Measurements from ENCODE around the gene ALG14. TPM values are rescaled to one million over a fixed set of nuclear protein-coding genes. Genes with fewer than 3 reads are reported as not detected.

ALG14 gene
- total RNA-seq, 1 donor from 2014 or later, result 0.92 TPM

DNA sequence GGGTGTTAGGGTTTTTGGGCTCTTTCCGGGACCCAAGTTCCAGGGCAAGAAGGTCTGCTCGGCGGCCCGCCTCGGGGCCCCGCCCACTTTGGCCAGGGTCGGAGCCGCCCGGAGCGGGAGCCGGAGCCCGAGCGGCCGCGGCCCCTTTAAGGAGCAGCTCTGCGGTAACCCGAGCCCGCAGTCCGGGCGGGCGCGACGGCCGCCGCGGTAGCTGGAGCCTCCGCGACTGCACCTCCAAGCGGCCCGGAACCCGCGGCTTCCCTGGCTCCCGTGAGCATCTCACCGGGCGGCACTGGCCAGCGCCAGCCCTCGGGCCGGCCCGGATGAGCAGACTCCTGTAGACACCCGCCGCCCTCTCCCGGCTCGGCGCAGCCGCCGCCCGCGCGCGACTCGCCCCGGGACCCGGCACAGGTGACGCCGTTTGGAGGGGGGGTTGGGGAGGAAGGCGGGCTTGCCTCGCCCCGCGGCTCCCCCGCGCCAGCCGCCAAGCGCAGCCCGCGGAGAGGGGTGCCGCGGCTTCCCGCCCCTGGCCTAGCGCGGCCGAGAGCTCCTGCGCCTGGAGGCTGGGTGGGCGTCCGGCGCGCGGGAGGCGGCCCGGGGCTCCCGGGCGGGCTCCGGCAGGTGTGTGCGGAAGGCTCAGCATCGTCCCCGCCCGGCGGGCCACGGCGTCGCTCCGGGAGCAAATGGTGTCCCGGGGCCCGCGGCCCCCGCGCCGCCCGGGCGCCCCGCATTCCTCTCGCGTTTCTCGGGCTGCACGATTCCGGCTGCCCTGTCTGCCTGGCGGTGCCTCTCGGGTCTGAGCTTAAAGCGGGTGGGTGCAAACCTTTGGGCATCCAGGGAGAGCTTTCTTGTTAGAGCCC is 44.7 kb upstream of the ALG14 start, which contains the start of gene TLCD4:
TSS of gene TLCD4 (plus strand) at position 149 of the 860 bp plus-strand sequence. CDS start 26,547 bp downstream, outside the sequence.
- H3K27me3 ChIP-seq (ENCODE audit: control insufficient read depth, insufficient read depth, low read length), result no peaks in the 10 kb centered on the region
- peak within 1 kb of the TSS; percentile 78 for H3K4me3 ChIP-seq (ENCODE audit: low read depth, low read length)
- H3K36me3 ChIP-seq (ENCODE audit: control insufficient read depth, insufficient read depth, low read length), result no peaks in the 10 kb centered on the region
- DNase-seq (ENCODE audit: low read depth), result no peak
- TF ChIP-seq, protein P1, sequence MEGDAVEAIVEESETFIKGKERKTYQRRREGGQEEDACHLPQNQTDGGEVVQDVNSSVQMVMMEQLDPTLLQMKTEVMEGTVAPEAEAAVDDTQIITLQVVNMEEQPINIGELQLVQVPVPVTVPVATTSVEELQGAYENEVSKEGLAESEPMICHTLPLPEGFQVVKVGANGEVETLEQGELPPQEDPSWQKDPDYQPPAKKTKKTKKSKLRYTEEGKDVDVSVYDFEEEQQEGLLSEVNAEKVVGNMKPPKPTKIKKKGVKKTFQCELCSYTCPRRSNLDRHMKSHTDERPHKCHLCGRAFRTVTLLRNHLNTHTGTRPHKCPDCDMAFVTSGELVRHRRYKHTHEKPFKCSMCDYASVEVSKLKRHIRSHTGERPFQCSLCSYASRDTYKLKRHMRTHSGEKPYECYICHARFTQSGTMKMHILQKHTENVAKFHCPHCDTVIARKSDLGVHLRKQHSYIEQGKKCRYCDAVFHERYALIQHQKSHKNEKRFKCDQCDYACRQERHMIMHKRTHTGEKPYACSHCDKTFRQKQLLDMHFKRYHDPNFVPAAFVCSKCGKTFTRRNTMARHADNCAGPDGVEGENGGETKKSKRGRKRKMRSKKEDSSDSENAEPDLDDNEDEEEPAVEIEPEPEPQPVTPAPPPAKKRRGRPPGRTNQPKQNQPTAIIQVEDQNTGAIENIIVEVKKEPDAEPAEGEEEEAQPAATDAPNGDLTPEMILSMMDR (IDR thresholded peaks at IDR 0.05; ENCODE audit: insufficient read depth, low read length, poor library complexity, severe bottlenecking), result no peak

DNA sequence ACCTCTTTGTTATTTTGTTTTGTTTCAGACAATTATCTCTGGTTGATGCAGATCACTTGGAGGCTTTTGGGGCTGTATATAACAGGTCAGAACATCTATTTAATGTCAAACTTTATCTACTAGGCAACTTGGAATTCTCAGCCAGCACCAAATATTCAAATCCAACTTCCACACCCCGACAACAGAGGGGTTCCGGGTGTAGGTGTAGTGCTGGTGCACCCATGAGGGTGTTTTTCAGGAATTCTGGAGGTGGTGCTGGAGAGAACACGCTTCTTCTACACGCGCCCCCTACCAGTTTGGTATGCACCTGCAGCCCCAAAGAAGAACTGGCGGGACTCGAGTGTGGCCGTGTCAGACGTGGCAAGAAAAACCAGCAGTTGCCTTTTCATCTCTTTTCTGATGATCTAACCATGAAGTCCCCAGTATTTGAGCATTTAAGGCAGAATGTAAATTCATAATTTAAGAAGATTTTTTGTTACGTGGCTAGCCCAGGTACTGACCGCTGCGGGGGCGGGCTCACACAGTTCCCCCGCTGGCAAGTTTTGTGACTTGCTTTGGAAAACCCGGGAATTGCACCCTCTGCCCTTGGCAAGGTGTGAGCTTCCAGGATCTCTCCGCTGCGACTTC is 43.9 kb upstream of the ALG14 start:
- TF ChIP-seq, protein P1 (IDR thresholded peaks at IDR 0.05; ENCODE audit: insufficient read depth, low read length, poor library complexity, severe bottlenecking), result peak; percentile 88
- peak; percentile 12 for DNase-seq (ENCODE audit: low read depth)
- no peaks in the 10 kb centered on the region for H3K27me3 ChIP-seq (ENCODE audit: control insufficient read depth, insufficient read depth, low read length)
- H3K4me3 ChIP-seq (ENCODE audit: low read depth, low read length), result peak overlapping the region; percentile 78
- no peaks in the 10 kb centered on the region for H3K36me3 ChIP-seq (ENCODE audit: control insufficient read depth, insufficient read depth, low read length)

DNA sequence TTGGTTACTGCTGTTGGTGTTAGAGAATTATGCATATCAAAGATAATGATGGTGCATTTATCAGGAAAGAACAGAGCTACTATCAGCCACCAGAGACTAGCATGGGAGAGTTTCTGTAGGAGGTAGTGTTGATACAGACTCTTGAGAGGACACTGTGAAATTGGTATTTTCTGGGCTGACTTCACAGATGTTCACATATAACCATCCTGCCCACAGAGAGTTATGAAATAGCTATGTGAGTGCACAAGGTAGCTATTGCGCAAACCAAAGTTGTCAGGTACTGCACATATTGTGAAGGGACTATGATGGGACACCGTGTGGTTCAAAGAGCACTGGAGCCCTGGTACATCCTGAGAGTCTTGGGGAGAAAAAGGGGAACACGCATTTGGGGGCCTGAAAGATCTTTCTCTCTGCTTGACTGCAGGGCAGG is 43.0 kb upstream of the ALG14 start:
- no peak for DNase-seq (ENCODE audit: low read depth)
- TF ChIP-seq, protein P1 (IDR thresholded peaks at IDR 0.05; ENCODE audit: insufficient read depth, low read length, poor library complexity, severe bottlenecking), result no peak

DNA sequence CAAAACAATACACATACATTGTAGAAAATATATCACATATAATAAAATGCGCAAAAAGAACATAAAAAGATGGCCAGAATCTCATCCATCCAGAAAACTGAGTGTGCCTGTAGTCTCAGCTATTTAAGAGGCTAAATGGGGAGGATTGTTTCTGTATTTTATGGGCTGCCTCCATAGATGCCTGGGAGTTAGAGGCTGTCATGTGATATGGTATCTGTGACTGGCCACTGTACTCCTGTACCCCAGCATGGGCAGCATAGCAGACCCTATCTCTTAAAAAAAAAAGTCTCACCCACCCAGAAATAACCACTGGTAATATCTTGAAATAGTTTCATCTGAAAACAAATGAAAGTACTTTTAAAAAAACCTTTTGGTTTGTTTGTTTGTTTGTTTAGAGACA is 40.9 kb upstream of the ALG14 start:
- no peak for DNase-seq (ENCODE audit: low read depth)
- TF ChIP-seq, protein P1 (IDR thresholded peaks at IDR 0.05; ENCODE audit: insufficient read depth, low read length, poor library complexity, severe bottlenecking), result no peak
- Histone ChIP-seq H3K27me3 (ENCODE audit: control insufficient read depth, insufficient read depth, low read length) (no peaks in the 10 kb centered on the region), H3K36me3 (ENCODE audit: control insufficient read depth, insufficient read depth, low read length) (no peaks in the 10 kb centered on the region), H3K4me3 (ENCODE audit: low read depth, low read length) (no peak overlapping the region)

More for the DNA sequence above, 43.0 kb upstream of the ALG14 start:
- Histone ChIP-seq H3K27me3 (ENCODE audit: control insufficient read depth, insufficient read depth, low read length) (no peaks in the 10 kb centered on the region), H3K36me3 (ENCODE audit: control insufficient read depth, insufficient read depth, low read length) (no peaks in the 10 kb centered on the region), H3K4me3 (ENCODE audit: low read depth, low read length) (no peak overlapping the region)

DNA sequence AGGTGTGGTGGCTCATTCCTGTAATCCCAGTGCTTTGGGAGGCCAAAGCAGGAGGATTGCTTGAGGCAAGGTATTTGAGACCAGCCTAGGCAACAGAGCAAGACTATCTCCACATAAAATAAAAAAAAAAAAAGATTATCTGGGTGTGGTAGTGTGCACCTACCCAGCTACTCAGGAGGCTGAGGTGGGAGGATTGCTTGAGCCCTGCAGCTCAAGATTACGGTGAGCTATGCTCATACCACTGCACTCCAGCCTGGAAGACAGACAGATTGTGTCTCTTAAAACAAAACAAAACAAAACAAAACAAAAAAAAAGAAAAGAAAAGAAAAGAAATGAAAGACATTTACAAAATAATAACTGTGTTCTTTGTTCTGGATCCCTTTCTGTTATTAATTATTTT is 38.3 kb upstream of the ALG14 start:
- Histone ChIP-seq H3K4me3 (ENCODE audit: low read depth, low read length) (no peak overlapping the region), H3K36me3 (ENCODE audit: control insufficient read depth, insufficient read depth, low read length) (no peaks in the 10 kb centered on the region), H3K27me3 (ENCODE audit: control insufficient read depth, insufficient read depth, low read length) (no peaks in the 10 kb centered on the region)
- no peak for DNase-seq (ENCODE audit: low read depth)
- TF ChIP-seq, protein P1 (IDR thresholded peaks at IDR 0.05; ENCODE audit: insufficient read depth, low read length, poor library complexity, severe bottlenecking), result no peak

Measured in kidney epithelial cell (primary cell).